Natural killer cell (primary cell): ENCODE data around the gene SRGAP3. TPM values are rescaled to one million over a fixed set of nuclear protein-coding genes. Genes with fewer than 3 reads are reported as not detected.

Experiments used
- ATAC-seq, 3 donors: fragments of 150-1000 bp in 2 of 3; fragments of 200-7000 bp in 1 of 3; cut with Tn5 transposase; 1 replicate in 1 of 3; 2 replicates in 2 of 3; pipeline ENCODE4 v1.10.0; 2021; ENCODE audit warnings: mild to moderate bottlenecking in 2 of 3, moderate library complexity in 2 of 3
- DNase-seq, 2 donors: peaks; one replicate each; pipeline versions ENCODE4 v3.0.0 to v3.0.0-alpha.2; 2013 to 2021; ENCODE audit warnings: mixed read lengths in 1 of 2
- H3K27ac ChIP-seq: one replicate; pipeline ENCODE4 v1.5.1; 2013; ENCODE audit warnings: mild to moderate bottlenecking, low read length
- H3K27me3 ChIP-seq: one replicate; pipeline ENCODE4 v1.6.1; 2013; ENCODE audit warnings: low read length; ENCODE audit not compliant: control insufficient read depth, insufficient read depth
- H3K36me3 ChIP-seq: one replicate; pipeline ENCODE4 v1.6.1; 2013; ENCODE audit warnings: low read length; ENCODE audit not compliant: control insufficient read depth, insufficient read depth
- H3K4me1 ChIP-seq: one replicate; pipeline ENCODE4 v1.6.1; 2013; ENCODE audit warnings: low read length; ENCODE audit not compliant: control insufficient read depth, insufficient read depth
- H3K4me3 ChIP-seq: one replicate; pipeline ENCODE4 v1.5.1; 2013; ENCODE audit warnings: low read length
- H3K9me3 ChIP-seq: one replicate; pipeline ENCODE4 v1.6.1; 2013; ENCODE audit warnings: low read length; ENCODE audit not compliant: control insufficient read depth, insufficient read depth
- H3K27ac Mint-ChIP-seq, 2 donors: one replicate each; pipeline ENCODE4 v1.8.0; 2022; ENCODE audit warnings: mild to moderate bottlenecking in 2 of 2, mixed read lengths in 2 of 2, moderate library complexity in 1 of 2
- H3K27me3 Mint-ChIP-seq, 2 donors: one replicate each; pipeline ENCODE4 v1.8.0; 2022; ENCODE audit warnings: low read depth in 2 of 2, mixed read lengths in 2 of 2
- H3K36me3 Mint-ChIP-seq: one replicate; pipeline ENCODE4 v1.8.0; 2022; ENCODE audit warnings: mixed read lengths
- H3K4me1 Mint-ChIP-seq, 2 donors: one replicate each; pipeline ENCODE4 v1.8.0; 2022; ENCODE audit warnings: mixed read lengths in 2 of 2
- H3K4me3 Mint-ChIP-seq: one replicate; pipeline ENCODE4 v1.8.0; 2022; ENCODE audit warnings: mild to moderate bottlenecking, moderate library complexity, mixed read lengths
- H3K9me3 Mint-ChIP-seq, 2 donors: one replicate each; pipeline ENCODE4 v1.8.0; 2022; ENCODE audit warnings: mixed read lengths in 2 of 2
- CTCF ChIP-seq: fragments of 200-600 bp; IDR thresholded peaks from one replicate; pipeline ENCODE4 v1.8.0; 2022; ENCODE audit warnings: antibody characterized with exemption
- WGBS: methylation state at CpG from one replicate; pipeline ENCODE4 v1.1.7; 2013; ENCODE audit warnings: missing lambda C conversion rate; ENCODE audit not compliant: insufficient coverage; 5-methylcytosine and 5-hydroxymethylcytosine counted together
- intact Hi-C: fragments of 100-400 bp; cut with micrococcal nuclease; formaldehyde crosslinking; loops from one replicate; pipeline ENCODE4 v1.14.2; 2022
- total RNA-seq, 4 donors: library from RNA; stranded (reverse); fragments of 120-200 nt in 1 of 4; gene quantifications; one replicate each; pipeline versions ENCODE4 v1.2.3 to v1.2.4, GENCODE V29; 2013 to 2022

Gene SRGAP3
- total RNA-seq, 3 donors from 2014 or later (not counting 1 experiment from before 2014, with no cell fraction given), result 2.5 to 14.9 (median 3.0) TPM

GRCh38 chr3:8972639-8973038, 276.8 kb downstream of the SRGAP3 start:
- Mint-ChIP-seq H3K4me1 (peaks cover 5% of the 10 kb centered on the region in 2 donors), H3K9me3 (no peaks in the 10 kb centered on the region), H3K27me3 (peaks cover 16 to 29% of the 10 kb centered on the region in 2 donors), H3K27ac (no peak overlapping the region), H3K36me3 (no peaks in the 10 kb centered on the region), H3K4me3 (no peak overlapping the region)
- H3K36me3 ChIP-seq, result no peaks in the 10 kb centered on the region
- DNase-seq (peak in 1 of 2 donors; percentile 23), ATAC-seq (peak in 2 of 3 donors; percentile 34 to 54)
- H3K9me3 ChIP-seq, result no peaks in the 10 kb centered on the region
- intact Hi-C loops, result no loop called here
- H3K27ac ChIP-seq, result no peak overlapping the region
- peaks cover 5% of the 10 kb centered on the region for H3K4me1 ChIP-seq
- no peak for TF ChIP-seq CTCF
- H3K27me3 ChIP-seq, result peaks cover 3% of the 10 kb centered on the region
- no peak overlapping the region for H3K4me3 ChIP-seq
- WGBS, result 97% methylated on average over 2 of the region's 2 CpGs

- Histone ChIP-seq H3K4me1 (peaks cover 5% of the 10 kb centered on the region), H3K36me3 (no peaks in the 10 kb centered on the region), H3K9me3 (no peaks in the 10 kb centered on the region), H3K4me3 (no peak overlapping the region), H3K27me3 (peaks cover 3% of the 10 kb centered on the region), H3K27ac (no peak overlapping the region)
- DNase-seq, result peak; percentile 63 to 88
- Mint-ChIP-seq H3K4me3 (no peak overlapping the region), H3K27ac (no peak overlapping the region), H3K36me3 (no peaks in the 10 kb centered on the region), H3K9me3 (no peaks in the 10 kb centered on the region), H3K4me1 (peaks cover 5% of the 10 kb centered on the region in 2 donors), H3K27me3 (peaks cover 16 to 32% of the 10 kb centered on the region in 2 donors)
- ATAC-seq, result peak; percentile 85 to 95 (median 92)
- WGBS, result under 1% methylated on average over 7 of the region's 7 CpGs
- TF ChIP-seq CTCF, result peak; percentile 99
- intact Hi-C loops, result loop anchor here (1.0 kb wide), 1 partner anchor 331 kb away; no protein-coding TSS in a partner anchor
Measured at GRCh38 chr3:8970971-8971589, 278.4 kb downstream of the SRGAP3 start.

GRCh38 chr3:8969241-8969640, 280.2 kb downstream of the SRGAP3 start:
- no peak overlapping the region for H3K27ac Mint-ChIP-seq
- intact Hi-C loops, result no loop called here
- 100% methylated on average over 1 of the region's 4 CpGs for WGBS
- no peak overlapping the region for H3K4me3 Mint-ChIP-seq
- DNase-seq (no peak), ATAC-seq (no peak)
- H3K4me1 ChIP-seq, result peaks cover 5% of the 10 kb centered on the region
- no peak for TF ChIP-seq CTCF
- H3K27me3 ChIP-seq, result peaks cover 3% of the 10 kb centered on the region
- H3K27me3 Mint-ChIP-seq, result peaks cover 17 to 32% of the 10 kb centered on the region in 2 donors
- no peaks in the 10 kb centered on the region for H3K36me3 Mint-ChIP-seq
- H3K4me3 ChIP-seq, result no peak overlapping the region
- no peak overlapping the region for H3K27ac ChIP-seq
- no peaks in the 10 kb centered on the region for H3K9me3 Mint-ChIP-seq
- no peaks in the 10 kb centered on the region for H3K36me3 ChIP-seq
- H3K9me3 ChIP-seq, result no peaks in the 10 kb centered on the region
- H3K4me1 Mint-ChIP-seq, result peaks cover 5% of the 10 kb centered on the region in 2 donors
